Sigmoid colon (tissue), 7 donors: ENCODE measurements around the gene UBL4A. TPM values are rescaled to one million over a fixed set of nuclear protein-coding genes. Genes with fewer than 3 reads are reported as not detected.

Experiments
- DNase-seq: peaks from one replicate; pipeline ENCODE4 v3.0.0-alpha.2; 2019
- H3K27ac ChIP-seq, 4 donors: fragments of 200-600 bp; sonication (generic); one replicate each; pipeline ENCODE4 v1.5.1; 2016 to 2019; ENCODE audit warnings: mild to moderate bottlenecking in 1 of 4
- H3K27me3 ChIP-seq, 3 donors: fragments of 200-600 bp; sonication (generic); one replicate each; pipeline ENCODE4 v1.5.1; 2019; ENCODE audit warnings: mild to moderate bottlenecking in 1 of 3
- H3K36me3 ChIP-seq, 4 donors: fragments of 200-600 bp; sonication (generic); one replicate each; pipeline ENCODE4 v1.5.1; 2016 to 2019
- H3K4me1 ChIP-seq, 4 donors: fragments of 200-600 bp; sonication (generic); one replicate each; pipeline ENCODE4 v1.5.1; 2017 to 2019
- H3K4me3 ChIP-seq, 4 donors: fragments of 200-600 bp; sonication (generic); one replicate each; pipeline ENCODE4 v1.5.1; 2017 to 2019; ENCODE audit warnings: mild to moderate bottlenecking in 2 of 4, moderate library complexity in 1 of 4
- H3K9me3 ChIP-seq, 4 donors: fragments of 200-600 bp in 3 of 4; sonication (generic) in 3 of 4; one replicate each; pipeline versions ENCODE4 v1.5.1 to v1.6.1; 2013 to 2019
- EP300 ChIP-seq, 4 donors: sonication (generic); formaldehyde crosslinking; IDR thresholded peaks; one replicate each; pipeline ENCODE4 v1.6.1; 2017; ENCODE audit warnings: antibody characterized with exemption in 4 of 4
- POLR2A ChIP-seq, 2 donors: fragments of 450-650 bp; IDR thresholded peaks; one replicate each; pipeline ENCODE4 v1.6.1; 2016; ENCODE audit warnings: antibody characterized with exemption in 2 of 2, mild to moderate bottlenecking in 2 of 2, moderate library complexity in 2 of 2
- POLR2AphosphoS5 ChIP-seq, 4 donors: sonication (generic); formaldehyde crosslinking; IDR thresholded peaks; one replicate each; pipeline ENCODE4 v1.6.1; 2017; ENCODE audit warnings: antibody characterized with exemption in 4 of 4
- WGBS, 2 donors: extraction: QIAGEN DNeasy Blood & Tissue Kit; methylation state at CpG; one replicate each; pipeline ENCODE4 v1.1.7; 2013; 5-methylcytosine and 5-hydroxymethylcytosine counted together
- intact Hi-C: fragments of 100-400 bp; cut with DNase I; formaldehyde crosslinking; loops from one replicate; pipeline ENCODE4 v1.15.1; 2023
- polyA plus RNA-seq, 3 donors: library from polyadenylated mRNA; stranded (reverse); fragments of 200-250 nt; gene quantifications; one replicate each; pipeline ENCODE4 v1.2.3, GENCODE V29; 2013
- total RNA-seq, 4 donors: library from RNA; depleted of rRNA; stranded (reverse); fragments of >200 nt; gene quantifications; one replicate each; pipeline ENCODE4 v1.1.0, GENCODE V29; 2016
- TF ChIP-seq, protein P1 (sequence below), 4 experiments: fragments of 450-650 bp in 3 of 4; fragments of 200-600 bp in 1 of 4; IDR thresholded peaks; one replicate each; pipeline ENCODE4 v1.5.1; 2016 to 2019; ENCODE audit warnings: antibody characterized with exemption in 4 of 4, mild to moderate bottlenecking in 3 of 4, moderate library complexity in 2 of 4
- donor health status: healthy with polysubstance abuse.
- donor health status: Bipolar disorder and iron deficiency.
- donor health status: healthy.

The UBL4A gene
- total and polyA plus RNA-seq, 7 donors, result 31.6 to 51.0 (median 40.2) TPM

DNA sequence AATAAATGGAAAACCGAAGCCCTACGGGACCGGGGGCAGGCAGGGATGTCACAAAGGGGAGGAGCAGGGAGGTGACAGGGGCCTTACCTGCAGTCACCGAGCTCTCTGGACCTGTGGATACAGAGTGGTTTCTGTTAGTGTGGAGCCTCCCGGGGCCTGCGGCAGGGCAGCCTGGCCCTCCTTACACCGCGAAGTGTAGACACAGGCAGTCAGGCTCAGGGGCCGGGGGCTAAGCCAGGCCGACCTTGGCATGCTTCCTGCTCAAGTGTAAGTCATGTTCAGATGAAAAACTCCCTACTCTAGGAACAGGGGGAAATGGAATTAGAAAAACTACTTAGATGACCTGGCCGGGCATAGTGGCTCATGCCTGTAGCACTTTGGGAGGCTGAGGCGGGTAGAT, 25.3 kb upstream of the UBL4A start:
- H3K4me3 ChIP-seq, result no peak overlapping the region
- no peaks in the 10 kb centered on the region for H3K9me3 ChIP-seq
- no peak for TF ChIP-seq POLR2AphosphoS5 (IDR thresholded peaks at IDR 0.05)
- no peak for TF ChIP-seq POLR2A (IDR thresholded peaks at IDR 0.05)
- H3K27me3 ChIP-seq, result no peaks in the 10 kb centered on the region
- no peak overlapping the region for H3K27ac ChIP-seq
- DNase-seq, result no peak
- WGBS, 2 donors, result 75 to 91% methylated on average over 12 of the region's 12 CpGs
- peaks cover 0 to 10% (median 5%) of the 10 kb centered on the region in 4 donors for H3K4me1 ChIP-seq
- H3K36me3 ChIP-seq, result peaks cover 0 to 19% (median 0%) of the 10 kb centered on the region in 4 donors
- intact Hi-C loops, result no loop called here

DNA sequence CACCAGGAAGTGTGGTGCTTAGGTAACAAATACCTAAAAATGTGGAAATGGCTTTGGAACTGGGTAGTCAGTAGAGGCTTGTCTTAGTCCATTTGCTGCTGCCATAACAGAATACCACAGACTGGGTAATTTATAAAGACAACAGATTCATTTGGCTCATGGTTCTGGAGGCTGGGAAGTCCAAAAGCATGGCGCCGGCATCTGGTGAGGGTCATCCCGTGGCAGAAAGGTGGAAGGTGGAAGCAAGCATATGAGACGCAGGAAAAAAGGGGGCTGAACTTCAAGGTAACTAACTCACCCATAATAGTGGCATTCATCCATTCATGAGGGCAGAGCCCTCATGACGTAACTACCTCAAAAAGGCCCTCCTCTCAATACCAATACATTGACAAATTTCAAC, 23.0 kb upstream of the UBL4A start:
- TF ChIP-seq EP300 (IDR thresholded peaks at IDR 0.05), result no peak
- no peak for TF ChIP-seq POLR2A (IDR thresholded peaks at IDR 0.05)
- no peak for TF ChIP-seq POLR2AphosphoS5 (IDR thresholded peaks at IDR 0.05)
- TF ChIP-seq, protein P1, sequence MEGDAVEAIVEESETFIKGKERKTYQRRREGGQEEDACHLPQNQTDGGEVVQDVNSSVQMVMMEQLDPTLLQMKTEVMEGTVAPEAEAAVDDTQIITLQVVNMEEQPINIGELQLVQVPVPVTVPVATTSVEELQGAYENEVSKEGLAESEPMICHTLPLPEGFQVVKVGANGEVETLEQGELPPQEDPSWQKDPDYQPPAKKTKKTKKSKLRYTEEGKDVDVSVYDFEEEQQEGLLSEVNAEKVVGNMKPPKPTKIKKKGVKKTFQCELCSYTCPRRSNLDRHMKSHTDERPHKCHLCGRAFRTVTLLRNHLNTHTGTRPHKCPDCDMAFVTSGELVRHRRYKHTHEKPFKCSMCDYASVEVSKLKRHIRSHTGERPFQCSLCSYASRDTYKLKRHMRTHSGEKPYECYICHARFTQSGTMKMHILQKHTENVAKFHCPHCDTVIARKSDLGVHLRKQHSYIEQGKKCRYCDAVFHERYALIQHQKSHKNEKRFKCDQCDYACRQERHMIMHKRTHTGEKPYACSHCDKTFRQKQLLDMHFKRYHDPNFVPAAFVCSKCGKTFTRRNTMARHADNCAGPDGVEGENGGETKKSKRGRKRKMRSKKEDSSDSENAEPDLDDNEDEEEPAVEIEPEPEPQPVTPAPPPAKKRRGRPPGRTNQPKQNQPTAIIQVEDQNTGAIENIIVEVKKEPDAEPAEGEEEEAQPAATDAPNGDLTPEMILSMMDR (IDR thresholded peaks at IDR 0.05), result no peak
- WGBS, 2 donors, result 93 to 97% methylated on average over 5 of the region's 5 CpGs
- H3K36me3 ChIP-seq, result peaks cover 0 to 38% (median 0%) of the 10 kb centered on the region in 4 donors

DNA sequence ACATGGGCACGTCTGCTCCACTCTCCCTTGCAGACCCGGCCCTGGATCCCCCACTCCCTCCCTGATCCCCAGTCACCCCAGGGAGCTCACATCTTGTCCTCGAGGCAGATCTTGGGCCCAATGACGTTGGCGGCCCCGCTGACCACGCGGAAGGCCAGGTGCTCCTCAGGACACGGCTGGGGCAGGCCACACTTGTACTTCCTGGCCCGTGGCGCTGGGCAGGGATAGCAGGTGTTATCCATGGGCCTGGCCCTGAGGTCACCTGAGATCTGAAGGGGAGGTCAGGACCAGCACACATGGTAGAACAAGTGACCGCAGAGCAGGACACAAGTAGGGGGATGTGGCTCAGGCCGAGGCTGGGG, 21.9 kb upstream of the UBL4A start:
- H3K4me1 ChIP-seq, result no peaks in the 10 kb centered on the region
- DNase-seq, result no peak
- no peak overlapping the region for H3K4me3 ChIP-seq
- H3K27me3 ChIP-seq, result no peaks in the 10 kb centered on the region
- TF ChIP-seq POLR2AphosphoS5 (IDR thresholded peaks at IDR 0.05), result no peak
- no peak for TF ChIP-seq EP300 (IDR thresholded peaks at IDR 0.05)
- TF ChIP-seq POLR2A (IDR thresholded peaks at IDR 0.05), result no peak
- TF ChIP-seq, protein P1 (IDR thresholded peaks at IDR 0.05), result no peak
- H3K9me3 ChIP-seq, result no peaks in the 10 kb centered on the region
- no peak overlapping the region for H3K27ac ChIP-seq
- H3K36me3 ChIP-seq, result peaks cover 0 to 38% (median 0%) of the 10 kb centered on the region in 4 donors
- intact Hi-C loops, result no loop called here
- 92 to 93% methylated on average over 13 of the region's 13 CpGs for WGBS, 2 donors

More for the DNA sequence above, 23.0 kb upstream of the UBL4A start:
- DNase-seq, result no peak
- no peak overlapping the region for H3K4me3 ChIP-seq
- intact Hi-C loops, result no loop called here
- no peak overlapping the region for H3K27ac ChIP-seq
- no peaks in the 10 kb centered on the region for H3K27me3 ChIP-seq
- no peaks in the 10 kb centered on the region for H3K4me1 ChIP-seq
- no peaks in the 10 kb centered on the region for H3K9me3 ChIP-seq

DNA sequence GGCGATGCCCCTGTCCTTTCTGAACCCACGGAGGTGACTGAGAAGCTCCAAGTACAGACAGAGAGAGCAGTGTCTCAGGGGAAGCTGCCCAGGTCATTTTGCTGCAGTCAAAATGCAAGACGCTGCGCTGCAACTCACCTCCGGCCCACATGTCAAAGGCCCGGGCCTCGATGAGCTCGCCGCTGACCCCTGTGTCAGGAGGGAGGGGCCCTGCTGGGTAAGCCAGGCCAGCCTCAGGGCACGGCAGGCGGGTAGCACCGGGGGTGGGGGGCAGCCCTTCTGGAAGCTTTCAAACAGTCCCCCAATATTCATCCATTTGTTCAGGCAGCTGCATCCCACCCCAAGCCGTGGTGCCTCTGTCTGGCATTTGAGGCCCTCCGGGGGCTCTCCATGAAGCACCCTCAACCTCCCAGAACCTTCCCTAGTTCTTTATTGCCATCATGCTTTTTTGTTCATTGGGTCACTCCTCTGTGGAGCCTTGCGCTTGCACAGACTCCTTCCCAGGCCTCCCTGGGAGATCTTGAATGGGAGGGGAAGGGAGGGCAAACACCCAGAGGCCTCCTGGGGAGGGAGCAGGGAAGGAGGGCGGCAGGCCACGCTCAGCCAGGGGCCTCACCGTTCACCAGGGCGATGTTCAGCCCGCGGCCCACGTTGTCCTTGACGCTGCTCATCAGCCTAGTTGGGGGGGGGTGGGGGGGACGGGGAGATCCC, 21.4 kb upstream of the UBL4A start:
- no peak for DNase-seq
- peaks cover 0 to 38% (median 0%) of the 10 kb centered on the region in 4 donors for H3K36me3 ChIP-seq
- WGBS, 2 donors, result 90 to 92% methylated on average over 24 of the region's 24 CpGs
- TF ChIP-seq, protein P1 (IDR thresholded peaks at IDR 0.05), result no peak
- TF ChIP-seq POLR2AphosphoS5 (IDR thresholded peaks at IDR 0.05) (no peak), EP300 (IDR thresholded peaks at IDR 0.05) (no peak), POLR2A (IDR thresholded peaks at IDR 0.05) (no peak)
- no peaks in the 10 kb centered on the region for H3K4me1 ChIP-seq
- H3K27me3 ChIP-seq, result no peaks in the 10 kb centered on the region
- H3K9me3 ChIP-seq, result no peaks in the 10 kb centered on the region
- H3K4me3 ChIP-seq, result no peak overlapping the region
- intact Hi-C loops, result no loop called here
- H3K27ac ChIP-seq, result no peak overlapping the region

DNA sequence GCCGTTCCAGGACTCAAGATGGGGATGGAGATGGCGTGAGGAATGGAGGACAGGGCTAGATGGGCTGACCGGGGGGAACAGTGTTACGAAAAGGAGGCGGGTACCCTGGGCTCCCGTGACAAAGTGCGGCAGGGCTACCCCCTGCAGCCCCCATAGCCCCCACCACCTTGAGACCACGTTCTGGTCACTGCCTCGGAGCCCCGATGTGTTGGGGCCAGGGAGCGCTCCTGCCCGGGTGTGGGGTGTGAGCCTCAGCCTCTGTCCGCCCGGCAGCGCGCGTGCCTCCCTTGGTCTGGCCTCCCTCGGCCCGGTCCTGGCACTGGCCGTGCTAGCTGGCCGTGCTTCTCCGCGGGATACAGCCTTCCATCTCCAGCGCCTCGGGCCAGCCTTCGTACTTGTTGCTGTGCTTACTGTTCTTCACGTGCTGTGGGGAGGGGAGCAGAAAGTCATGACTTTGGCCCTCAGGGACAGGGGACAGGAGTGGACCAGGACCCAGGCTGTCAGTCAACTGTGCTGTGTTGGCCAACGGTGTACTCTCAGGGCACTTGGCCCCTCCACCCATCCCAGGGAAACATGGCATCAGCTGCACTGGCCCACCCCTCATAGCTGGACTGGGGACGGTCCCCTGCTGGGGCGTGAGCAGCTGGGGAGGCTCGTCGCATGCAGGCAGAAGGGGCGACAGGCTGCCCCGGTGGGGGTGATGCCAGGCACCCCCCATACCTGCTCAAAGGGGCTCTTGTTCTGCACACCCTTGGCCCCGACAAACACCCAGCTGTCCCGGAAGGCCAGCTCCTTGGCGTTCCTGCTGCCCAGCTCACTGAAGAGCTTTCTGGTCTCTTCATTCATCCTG, 20.3 kb upstream of the UBL4A start:
- Histone ChIP-seq H3K27me3 (no peaks in the 10 kb centered on the region), H3K36me3 (peaks cover 0 to 38% (median 0%) of the 10 kb centered on the region in 4 donors), H3K4me3 (no peak overlapping the region), H3K9me3 (no peaks in the 10 kb centered on the region), H3K4me1 (no peaks in the 10 kb centered on the region), H3K27ac (no peak overlapping the region)
- TF ChIP-seq POLR2AphosphoS5 (IDR thresholded peaks at IDR 0.05), result no peak
- TF ChIP-seq, protein P1 (IDR thresholded peaks at IDR 0.05), result no peak
- TF ChIP-seq POLR2A (IDR thresholded peaks at IDR 0.05), result no peak
- no peak for TF ChIP-seq EP300 (IDR thresholded peaks at IDR 0.05)
- 95% methylated on average over 37 of the region's 37 CpGs for WGBS, 2 donors
- no peak for DNase-seq
- intact Hi-C loops, result no loop called here
